Stimulated activated CD8-positive, alpha-beta memory T cell treated with anti-CD3 and anti-CD28 coated beads, Interleukin-4, amount 100 ng/mL, for 48 hours (primary cell): Measurements from ENCODE around the gene DENND1A.

Experiments used
- DNase-seq: peaks from one replicate; pipeline ENCODE4 v3.0.0-alpha.2; 2020

The DENND1A gene

DNA sequence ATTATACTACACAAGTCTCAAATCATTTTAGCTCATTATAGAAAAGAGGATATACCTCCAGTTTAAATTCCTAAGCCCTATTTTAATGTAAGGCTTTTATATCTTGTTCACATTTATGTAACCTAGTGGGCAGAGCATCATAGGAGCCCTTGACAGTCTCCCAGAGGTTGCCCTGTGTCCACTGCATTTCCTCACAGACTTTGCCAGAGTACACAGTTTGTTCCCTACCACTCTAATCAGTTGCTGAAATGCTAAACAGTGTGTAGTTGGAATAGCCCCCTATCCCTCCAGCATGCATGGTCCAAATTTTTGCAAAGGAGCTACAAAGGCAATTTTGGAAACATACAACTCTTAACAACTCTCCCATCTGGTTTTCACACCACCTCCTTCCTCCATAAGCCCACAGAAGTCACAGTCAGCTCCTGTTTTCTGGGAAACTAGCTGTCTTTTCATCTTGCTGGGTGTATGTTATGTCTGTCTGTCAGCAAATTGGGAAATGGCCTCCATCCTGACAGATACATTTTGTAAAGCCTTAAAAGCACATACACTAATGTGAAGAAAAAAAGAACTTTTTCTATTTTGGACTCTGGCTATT lies 212.2 kb downstream of the DENND1A start:
- DNase-seq = no peak

DNA sequence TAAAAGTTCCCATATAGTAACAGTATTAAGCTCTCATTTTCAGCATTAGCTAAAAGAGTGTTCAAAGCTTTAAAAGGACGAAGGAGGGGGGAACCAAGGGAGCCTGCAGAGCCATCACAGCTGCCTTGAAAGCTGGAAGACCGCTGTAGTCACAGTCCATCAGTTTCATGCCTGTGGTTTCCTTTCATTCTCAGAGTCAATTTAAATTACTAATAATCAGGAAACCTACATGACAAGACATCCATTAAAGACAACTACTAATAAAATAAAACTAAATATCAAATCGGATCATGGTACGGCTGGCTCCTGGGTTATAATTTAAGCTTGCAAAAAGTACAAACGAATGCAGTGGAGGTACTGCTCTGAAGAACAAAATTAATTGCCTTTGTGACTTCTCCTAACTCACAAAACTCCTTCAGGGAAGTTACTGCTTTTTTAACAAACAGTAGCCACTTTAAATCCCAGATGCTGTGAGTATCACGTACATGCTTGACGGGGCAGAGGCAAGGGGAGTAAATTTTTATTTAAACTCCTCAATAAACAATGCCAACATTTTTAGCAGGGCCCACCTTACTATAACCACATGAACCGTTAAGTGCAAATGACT lies 213.5 kb downstream of the DENND1A start:
- no peak for DNase-seq

DNA sequence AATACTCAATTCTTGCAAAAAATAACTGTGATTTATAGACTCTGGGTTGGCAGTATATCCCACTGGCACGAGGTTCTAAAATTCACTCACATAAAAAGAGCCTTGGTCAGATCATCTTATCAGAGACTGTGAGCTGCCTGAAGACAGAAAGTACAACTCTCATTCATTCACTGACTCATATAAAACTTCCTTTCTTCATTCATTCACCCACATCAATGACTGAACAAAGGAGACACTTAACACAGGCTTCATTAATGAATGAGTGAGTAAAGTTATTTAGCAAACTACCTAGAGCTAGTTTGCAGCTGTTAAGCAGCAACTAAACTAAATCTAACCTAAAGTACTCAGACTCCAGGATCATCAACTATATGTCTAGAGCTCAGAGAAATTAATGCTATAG lies 214.7 kb downstream of the DENND1A start:
- DNase-seq = no peak

DNA sequence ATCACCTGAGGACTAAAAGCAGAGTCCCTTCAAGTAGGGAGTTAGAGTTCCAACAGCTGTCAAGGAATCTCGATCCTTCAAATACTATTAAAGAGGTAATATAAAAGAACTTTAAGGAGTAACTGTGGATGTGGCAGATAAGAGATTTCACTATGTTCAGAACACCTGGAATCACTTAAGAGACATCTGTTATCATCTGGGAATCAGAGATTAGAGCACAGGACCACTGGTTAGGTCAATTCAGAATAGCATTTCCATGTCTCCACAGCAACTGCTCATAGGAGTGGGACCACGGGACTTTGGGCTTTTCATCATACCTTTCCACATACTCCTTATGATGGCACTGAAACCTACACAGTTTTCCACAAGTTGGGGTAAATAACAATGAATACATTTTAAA lies 216.6 kb downstream of the DENND1A start:
- no peak for DNase-seq

DNA sequence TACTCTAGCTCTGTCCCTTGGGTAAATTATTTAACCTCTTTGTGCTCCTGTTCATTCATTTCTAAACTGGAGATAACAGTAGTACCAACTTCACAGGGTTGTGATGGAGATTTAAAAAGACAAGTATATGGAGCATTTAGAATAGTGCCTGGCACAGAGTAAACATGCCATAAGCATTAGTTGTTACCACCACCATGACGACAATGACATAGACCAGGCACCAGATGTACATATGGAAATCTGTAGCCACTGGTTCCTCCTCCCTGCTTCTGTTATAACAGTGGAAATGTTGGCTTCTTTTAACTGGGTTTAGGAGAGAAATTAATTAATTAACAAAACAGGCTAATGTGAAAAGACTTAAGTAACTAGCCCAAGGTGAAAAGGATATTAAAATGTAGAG lies 217.5 kb downstream of the DENND1A start:
- DNase-seq = no peak

DNA sequence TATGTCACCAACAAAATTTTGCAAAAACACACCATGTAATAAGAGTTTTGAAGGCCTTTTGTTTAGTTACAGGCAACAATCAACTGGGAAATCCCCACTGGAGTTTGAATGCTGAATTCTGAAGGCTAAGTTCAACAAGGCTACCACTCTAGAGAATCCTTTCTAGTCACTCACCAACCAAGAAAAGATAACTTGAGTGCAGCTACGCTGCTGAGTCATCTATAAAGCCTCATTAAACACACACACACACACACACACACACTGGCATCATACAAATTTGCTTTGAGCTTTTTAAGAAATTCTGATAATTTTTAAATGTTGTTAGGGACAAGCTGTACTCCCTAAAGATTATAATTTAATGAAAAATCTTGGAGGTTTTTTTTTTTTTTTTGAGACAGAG lies 219.6 kb downstream of the DENND1A start:
- no peak for DNase-seq

DNA sequence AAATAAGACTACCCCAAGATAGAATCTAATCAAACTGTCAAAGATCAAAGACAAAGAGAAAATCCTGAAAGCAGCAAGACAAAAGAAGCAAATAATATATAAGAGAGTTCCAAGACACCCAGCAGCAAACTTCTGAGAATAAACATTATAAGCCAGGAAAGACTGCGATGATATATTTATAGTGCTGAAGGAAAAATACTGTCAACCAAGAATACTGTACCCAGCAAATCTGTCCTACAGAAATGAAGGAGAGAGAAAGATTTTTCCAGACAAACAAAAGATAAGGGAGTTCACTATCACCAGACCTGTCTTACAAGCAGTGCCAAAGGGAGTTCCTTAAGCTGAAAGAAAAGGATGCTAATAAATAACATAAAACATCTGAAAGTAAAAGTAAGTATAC lies 227.4 kb downstream of the DENND1A start:
- no peak for DNase-seq

DNA sequence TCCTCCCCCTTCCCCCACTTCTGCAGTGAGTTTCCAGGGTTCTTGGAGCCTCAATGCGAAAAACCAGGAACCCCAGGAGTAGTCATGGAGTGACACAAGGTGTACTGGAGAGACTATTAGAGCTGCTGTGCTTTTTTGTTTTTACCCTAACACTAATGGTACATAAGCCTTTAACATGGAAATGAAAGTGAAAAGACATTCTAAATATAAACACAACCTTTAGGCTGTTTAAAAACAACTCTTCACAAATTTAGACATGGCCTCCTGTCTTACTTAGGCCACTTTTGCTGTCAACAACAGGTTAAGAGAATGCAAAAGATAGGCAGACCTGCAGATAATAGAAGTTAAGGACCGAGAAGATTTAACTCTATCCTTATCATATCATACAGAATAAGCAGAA lies 232.2 kb downstream of the DENND1A start:
- DNase-seq = no peak

DNA sequence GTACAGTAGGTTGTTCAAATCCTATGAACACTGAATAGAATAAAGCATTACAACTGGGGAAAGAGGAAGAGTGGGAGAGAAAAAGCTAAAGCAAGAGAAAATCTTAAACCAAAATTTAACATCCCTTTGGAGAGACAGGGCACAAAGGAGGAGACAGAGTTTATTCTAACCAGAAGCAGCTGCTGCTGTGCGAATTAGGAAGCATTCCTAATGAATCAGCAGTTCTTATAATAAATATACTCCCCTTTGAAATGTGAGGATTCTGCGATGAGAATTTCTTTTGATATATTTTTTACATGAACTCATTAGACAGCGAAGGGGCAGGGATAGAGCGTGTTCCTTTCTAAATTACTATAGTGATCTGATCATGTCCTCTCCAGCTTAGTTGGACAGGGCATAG lies 233.4 kb downstream of the DENND1A start:
- no peak for DNase-seq

DNA sequence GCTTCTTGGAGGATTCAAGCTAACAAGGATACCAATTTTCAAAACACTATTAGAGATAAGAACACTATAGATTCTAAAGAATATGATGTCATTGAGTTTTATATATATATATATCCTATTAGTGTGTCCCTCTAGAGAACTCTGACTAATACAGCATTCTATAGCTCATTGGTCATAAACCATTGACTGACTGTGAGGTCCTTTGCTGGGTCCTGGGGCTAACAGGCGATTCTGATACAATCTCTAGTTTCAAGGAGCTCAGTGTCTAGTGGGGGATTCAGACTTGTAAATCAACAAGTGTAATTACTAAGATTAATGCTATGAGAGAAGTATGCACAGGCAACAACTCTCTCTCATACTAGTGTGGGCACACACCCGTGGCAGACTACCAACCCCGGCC lies 234.5 kb downstream of the DENND1A start:
- no peak for DNase-seq

DNA sequence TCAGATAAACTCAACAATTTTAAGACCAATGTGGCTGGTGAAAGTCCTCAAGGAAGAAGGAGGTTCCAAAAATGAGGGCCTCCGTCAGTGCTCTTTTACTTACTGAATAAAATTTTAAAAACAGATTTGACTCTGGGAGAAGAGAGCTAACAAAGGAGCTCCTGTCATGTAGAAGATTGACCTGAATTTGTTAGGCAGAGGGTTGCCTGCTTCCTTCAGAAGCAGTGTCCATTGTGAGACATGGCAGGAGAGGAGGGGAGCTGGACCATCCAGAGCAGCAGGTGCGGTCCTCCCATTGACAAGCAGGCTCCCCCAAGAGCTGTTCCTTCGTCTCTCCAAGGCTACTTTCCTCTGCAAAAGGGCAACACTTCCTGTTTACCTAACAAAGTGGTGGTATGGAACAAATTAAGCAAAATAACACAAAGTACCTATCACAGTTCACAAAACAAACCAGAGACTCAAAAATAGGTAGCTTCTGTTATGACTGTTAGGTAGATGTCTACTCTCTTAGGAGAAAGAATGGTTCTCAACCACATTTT lies 238.1 kb downstream of the DENND1A start:
- DNase-seq = no peak

DNA sequence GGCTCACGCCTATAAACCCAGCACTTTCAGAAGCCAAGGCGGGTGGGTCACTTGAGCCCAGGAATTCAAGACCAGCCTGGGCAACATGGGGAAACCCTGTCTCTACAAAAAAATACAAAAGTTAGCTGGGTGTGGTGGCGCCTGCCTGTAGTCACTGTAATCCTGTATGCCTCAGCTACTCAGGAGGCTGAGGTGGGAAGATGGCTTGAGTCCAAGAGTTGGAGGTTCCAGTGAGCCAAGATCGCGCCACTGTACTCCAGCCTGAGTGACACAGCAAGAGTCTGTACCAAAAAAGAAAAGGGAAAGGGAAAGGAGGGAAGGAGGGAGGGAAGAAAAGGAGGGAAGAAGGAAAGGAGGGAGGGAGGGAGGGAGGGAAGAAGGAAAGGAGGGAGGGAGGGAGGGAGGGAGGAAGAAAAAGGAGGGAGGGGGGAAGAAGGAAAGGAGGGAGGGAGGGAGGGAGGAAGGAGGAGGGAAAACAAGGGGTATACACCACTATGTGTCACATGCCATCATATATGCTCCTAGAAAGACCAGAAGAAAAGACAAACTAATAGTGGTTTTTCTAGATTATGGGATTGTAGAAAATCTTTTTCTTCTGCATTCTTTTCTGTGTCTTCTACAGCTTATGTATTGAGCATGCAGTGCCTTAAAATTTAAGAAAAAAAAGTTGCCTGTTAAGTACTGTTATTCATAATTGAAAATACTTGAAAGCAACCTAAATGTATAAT lies 240.1 kb downstream of the DENND1A start:
- no peak for DNase-seq

DNA sequence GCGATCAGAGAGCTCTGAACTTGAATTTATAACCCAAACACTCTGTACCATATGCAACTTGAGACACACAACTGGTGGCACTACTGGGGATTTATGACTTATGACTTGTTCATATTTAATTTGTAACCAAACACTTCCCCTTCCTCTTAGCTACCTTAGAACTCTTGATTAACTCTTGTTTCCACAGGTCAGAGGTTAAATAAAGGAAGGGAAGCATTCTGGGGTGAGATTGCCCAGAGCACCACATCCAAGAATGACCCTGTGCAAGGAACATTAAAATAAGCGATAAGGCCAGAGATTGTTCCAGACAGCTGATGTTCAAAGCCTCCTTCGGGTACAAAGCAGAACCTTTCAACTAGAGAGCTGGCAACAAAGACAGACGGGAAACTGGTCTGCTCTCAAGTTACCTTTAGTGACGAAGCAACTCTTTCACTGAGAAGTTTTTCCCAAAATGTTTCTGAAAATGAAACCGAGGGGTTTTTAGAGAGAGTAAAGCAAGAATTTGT lies 242.6 kb downstream of the DENND1A start:
- no peak for DNase-seq

DNA sequence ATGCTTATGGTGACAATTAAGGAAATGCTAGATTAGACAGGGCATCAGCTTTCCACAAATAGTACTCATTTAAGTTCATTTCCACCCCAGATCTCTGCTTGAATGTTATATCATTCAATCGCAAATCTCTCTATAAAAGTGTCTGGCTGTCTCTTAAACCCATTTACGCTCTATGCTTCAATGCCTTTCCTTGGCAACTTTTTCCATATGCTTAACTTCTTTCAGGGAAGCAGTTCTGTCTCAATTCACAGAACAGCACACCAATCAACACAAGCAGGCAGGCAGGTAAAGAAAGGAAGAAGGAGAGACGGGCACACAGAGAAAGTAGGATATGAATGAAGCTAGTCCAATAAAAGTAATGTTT lies 243.1 kb downstream of the DENND1A start:
- DNase-seq = no peak

DNA sequence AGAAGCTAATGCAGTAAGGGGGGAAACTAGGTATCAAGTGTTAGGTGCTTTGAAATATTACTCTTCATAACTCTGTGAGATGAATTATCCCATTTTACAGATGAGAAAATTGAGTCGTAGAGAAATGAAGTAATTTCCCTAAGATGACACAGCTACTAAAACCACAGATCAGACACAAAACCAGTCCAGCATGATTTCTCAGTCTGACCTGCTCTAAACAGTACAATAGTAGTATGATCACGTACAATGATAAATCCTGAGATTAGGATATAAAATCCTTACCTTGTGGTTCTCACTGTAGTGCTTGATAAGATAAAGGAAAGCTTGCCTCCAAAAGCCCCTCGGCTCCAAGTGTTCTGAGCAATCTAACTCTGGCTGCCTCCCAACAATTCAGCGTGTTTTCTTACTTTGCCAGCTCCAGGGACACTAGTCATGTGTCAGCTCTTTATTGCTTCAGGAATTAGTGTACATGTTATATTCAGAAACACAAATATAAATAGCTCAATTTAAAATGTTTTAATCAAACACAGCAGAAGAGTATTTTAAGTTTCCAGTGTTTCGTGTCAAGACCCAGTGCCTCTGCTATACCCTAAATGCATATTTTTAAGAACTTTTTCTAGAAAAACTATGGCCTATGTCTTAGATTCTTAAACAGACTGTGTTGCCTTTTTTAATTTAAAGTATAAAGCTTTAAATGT lies 243.6 kb downstream of the DENND1A start:
- DNase-seq = no peak

DNA sequence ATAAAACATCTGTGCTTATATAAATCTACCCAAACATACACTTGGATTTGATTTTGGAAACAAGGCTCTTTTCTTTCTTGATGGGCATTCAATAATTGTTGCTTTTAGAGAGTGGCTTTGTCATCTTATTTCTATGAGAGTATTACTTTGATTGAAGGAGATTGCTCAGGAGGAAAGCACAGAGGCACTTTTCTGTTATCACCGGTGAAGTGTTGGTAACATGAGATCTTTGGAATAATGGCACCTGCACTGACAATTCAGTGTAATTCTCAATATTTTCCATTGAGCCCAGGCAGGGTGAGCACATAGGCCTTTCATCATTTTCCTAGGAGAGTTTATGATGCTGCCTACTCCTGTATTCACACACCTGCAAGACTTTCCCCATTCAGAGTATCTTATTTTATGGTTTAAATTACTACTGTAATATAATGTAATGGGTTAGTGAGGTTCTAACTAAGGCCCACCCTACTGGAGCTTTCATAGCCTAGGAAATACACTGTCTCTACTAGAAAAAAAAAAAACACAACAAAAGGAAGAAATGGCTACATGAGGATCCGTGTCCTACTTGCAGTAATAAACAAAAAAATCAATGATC lies 244.3 kb downstream of the DENND1A start:
- DNase-seq = no peak

DNA sequence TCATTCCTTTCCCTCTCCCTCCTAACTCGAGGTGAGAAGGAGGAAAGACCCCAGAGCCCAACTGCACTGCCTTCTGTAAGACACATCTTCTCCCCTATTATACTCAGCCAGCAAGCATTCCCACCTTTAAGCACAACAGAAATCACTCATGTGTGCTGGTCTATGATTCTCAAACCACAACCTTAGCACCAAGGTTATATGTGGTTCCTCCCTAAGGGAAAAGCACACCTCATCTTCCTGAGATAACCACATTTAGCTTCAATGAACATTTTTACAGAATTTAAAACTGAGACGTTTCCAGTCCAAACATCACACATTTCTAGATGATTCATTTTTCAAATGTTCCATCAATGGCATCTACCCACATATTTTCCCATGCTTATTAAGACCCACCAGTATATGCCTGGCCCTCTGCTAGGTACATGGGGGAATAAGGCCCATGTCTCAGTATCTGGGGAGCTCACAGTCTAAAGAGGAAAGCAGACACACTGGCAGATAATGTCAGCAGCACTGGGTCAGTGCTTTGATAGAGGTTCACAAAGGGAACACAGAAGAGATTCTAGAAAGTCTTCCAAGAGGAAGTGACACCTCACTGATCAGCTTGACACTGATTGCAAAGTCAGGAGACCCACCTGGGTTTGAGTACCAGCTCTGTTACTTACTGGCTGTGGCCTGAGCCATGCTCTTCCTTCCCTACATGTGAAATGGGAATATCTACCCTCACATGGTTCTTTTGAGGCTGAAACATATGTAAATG lies 245.4 kb downstream of the DENND1A start:
- no peak for DNase-seq

DNA sequence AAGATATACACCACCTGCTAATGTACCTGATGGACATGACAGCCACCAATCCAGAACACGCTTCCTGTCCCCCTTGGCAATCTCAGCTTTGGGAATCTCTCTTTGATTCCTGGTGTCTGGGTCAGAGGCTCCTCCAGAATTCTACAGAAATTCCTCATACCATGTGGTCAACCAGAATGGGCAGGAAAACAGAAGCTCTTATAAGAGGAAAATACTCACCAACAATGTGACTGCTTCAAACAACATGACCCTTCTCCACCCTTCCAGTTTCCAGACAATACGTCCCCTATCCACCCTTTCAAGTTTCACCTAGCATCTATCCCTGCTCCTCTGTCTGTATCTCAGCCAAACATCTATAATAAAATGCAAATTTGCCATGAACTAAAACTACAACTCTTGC lies 247.2 kb downstream of the DENND1A start:
- DNase-seq = no peak

DNA sequence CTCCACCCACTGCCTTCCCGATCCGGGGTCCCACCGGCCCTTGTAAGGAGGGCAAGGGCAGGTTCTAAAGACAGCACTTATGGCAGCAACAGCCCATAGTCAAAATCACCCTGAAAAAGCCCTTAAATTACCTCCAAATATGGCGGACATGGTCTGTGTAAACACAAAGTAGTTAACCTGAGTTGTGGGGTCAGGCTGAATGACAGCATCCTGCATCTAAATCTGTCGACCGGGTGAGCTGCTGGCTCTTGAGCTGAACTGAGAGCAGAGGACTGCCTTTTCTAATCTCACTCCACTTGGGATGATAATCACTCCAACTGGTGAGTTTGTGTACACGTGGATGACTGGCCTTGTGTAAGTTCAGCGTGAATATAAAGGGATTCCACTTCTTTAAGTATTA lies 249.6 kb downstream of the DENND1A start:
- no peak for DNase-seq

DNA sequence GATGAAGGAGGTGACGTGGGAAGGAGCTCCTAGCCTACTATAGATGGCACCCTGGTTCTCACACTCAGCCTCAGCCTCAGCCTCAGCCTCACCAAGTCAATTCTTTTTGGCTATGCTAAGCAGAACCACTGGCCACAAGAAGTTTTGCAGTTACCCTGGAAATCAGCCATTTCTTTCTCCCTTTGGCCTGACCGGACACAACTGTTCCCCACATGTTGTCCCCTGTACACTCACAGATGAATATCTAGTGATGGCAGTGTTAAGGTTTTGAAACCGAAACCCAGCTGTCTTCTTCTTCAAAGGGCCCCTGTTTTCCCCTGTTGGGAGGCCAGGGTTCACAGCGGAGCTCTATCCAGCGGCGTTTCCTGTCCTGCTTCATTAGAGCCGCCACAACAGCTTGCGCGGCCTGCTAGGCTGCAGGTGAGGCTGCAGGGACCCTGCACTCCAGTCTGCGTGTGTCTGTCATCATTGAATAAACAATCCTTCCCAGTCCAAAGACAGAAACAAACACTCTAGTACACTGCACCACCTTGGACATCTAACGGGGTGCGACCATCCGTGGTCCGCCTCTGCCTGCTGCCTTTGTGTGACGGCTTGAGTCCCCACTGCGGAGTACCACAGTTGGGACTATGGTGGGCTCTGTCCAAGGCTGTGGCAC lies 250.5 kb downstream of the DENND1A start:
- no peak for DNase-seq

DNA sequence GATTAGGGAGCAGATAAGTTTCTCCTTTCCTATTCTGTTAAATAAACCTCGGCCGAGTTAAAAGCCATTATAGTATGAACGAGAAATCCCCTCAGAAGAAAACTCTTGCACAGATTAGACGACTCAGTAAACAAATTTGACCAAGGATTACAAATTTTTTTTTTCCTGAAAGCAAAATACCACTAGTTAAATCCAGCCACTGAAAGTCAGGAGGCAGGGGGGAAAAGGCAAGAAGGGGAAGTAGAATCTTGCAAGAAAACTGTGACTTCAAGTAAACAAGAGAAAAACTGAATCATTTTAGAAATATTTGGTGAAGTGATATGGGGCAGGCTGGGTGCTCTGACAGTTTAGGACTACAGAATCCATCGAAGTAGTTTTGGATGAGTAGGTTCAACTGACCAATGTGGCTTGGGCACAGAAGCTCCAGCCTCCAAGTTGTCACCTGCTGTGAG lies 251.0 kb downstream of the DENND1A start:
- DNase-seq = no peak
